HG03575 (cell line): ENCODE measurements around the gene CSF3R.
"Not testable (repeated sequence)": the region's sequence is repeated elsewhere in the genome, so short reads cannot be mapped to it uniquely, and the experiment has no call there.

Experiments
- ATAC-seq: cut with Tn5 transposase; IDR thresholded peaks from one replicate; pipeline ENCODE4 v1.9.1; 2021; ENCODE audit not compliant: unreplicated experiment, insufficient number of reproducible peaks, low FRiP score; ENCODE audit errors: extremely low read depth

Gene CSF3R

DNA sequence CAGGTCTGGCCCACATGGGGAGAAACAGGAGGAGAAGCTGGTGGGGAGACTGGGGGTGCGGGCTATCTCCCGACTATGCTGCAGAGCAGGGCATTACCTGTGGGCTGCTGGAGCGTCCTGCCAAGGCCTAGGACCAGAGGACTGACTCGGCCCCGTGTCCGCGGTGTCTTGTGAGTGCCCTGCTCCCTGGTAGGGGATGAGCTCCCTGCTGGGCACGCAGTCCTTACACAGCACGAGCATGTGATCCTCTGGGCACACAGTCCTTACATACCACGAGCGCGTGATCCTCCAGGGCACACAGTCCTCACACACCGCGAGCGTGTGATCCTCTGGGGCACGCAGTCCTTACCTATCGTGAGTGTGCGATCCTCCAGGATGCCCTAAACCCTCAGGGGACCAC is 31.8 kb upstream of the CSF3R start:
- ATAC-seq, result no peak

GRCh38 chr1:36513676-36514473 is 31.2 kb upstream of the CSF3R start:
- no peak for ATAC-seq

DNA sequence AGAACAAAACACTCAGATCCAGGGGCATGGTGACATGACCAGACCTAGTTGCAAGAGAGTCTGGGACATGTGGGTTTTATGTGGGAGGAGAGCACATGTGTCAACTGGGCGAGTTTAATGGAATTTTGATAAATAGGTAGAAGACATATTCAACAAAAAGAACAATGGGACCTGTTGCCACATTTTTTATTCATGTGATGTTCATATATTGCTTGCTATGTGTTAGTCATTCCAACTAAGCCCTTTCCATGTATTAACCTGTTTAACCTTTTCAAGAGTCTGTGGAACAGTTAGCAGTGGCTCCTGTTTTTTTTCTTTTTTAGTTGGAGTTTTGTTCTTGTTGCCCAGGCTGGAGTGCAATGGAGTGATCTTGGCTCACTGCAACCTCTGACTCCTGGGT is 30.1 kb upstream of the CSF3R start:
- ATAC-seq, result no peak

- no peak for ATAC-seq
Measured at GRCh38 chr1:36511804-36512798, 29.4 kb upstream of the CSF3R start.

GRCh38 chr1:36511220-36511619 is 28.5 kb upstream of the CSF3R start:
- ATAC-seq, result not testable (repeated sequence)

- no peak for ATAC-seq
Measured at GRCh38 chr1:36510418-36510817, 27.7 kb upstream of the CSF3R start.

DNA sequence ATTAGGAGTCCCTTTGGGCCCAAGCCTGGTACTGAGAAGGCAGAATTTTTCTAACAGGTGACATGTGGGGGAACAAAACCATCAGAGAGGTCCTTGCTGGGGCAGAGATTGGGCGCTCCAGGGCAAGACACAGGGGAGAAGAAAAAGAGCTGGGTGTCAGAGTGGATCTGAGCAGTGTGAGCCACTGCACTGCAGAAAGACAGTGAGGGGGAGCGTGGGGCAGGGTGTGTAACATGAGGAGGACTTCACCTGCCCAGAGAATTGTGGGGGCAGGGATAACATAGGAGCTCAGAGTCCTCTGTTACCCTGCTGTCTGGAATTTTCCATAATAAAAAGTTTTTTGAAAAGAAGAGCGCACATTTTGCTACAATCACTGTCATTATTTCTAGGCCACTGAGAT is 25.5 kb upstream of the CSF3R start:
- ATAC-seq, result no peak

GRCh38 chr1:36506276-36506920 is 23.7 kb upstream of the CSF3R start:
- no peak for ATAC-seq

DNA sequence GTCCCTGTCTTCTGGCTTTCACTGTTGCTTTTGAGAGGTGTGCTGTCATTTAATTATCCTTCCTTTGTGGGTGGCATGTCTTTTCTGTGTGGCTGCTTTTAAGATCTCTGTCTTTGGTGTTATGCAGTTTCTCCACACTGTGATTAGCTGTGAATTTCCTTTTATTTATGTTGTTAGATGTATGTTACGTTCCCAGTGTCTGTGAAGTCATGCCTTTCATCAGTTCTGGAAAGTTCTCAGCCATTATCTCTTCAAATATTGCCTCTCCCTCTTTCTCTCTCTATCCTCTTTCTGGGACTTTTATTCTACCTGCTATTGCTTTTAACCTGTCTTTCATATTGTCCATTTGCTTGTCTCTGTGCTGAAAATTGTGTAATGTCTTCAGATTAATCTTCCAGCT is 21.0 kb upstream of the CSF3R start:
- no peak for ATAC-seq

DNA sequence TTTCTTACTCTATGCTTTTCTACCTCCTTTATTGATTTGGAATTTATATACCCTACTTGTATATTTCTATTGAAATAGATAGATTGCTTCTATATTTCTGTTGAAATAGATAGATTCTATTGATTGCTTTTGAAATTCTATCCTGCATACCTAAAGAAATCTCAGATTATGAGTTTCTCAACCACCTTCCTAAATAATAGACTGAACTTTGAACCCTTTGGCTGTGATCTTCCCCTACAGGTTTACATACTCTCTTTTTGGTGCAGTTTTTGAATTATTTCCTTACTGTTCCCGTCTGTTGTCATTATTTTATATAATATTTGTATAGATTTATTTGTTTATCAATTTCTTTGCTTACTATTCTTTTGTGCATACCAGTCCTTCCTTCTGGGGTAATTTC is 20.4 kb upstream of the CSF3R start:
- ATAC-seq, result no peak

DNA sequence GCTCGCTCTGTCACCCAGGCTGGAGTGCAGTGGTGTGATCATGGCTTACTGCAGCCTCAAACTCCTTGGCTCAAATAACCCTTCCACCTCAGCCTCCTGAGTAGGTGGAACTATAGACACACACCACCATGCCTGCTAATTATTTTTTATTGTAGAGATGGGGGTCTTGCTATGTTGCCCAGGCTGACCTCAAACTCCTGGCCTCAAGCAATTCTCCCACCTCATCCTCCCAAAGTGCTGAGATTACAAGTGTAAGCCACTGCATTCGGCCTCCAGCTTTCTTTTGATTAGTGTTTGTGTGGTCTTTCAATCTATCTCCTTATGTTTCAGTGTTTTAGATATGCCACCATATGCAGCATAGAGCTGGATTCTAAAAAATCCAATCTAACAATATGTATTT is 19.9 kb upstream of the CSF3R start:
- no peak for ATAC-seq

DNA sequence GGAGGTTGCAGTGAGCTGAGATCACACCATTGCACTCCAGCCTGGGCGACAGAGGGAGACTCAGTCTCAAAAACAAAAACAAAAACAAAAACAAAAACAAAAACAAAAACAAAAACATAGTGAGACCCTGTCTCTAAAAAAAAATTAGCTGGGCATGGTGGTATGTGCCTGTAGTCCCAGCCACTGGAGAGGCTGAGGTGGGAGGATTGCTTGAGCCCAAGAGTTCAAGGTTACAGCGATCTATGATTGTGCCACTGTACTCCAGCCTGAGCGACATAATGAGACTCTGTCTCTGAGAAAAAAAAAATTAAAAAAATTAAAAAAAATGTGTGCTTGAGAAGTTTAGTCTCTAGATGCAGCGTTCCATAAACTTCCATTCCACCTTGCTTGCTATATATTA is 19.2 kb upstream of the CSF3R start:
- not testable (repeated sequence) for ATAC-seq

DNA sequence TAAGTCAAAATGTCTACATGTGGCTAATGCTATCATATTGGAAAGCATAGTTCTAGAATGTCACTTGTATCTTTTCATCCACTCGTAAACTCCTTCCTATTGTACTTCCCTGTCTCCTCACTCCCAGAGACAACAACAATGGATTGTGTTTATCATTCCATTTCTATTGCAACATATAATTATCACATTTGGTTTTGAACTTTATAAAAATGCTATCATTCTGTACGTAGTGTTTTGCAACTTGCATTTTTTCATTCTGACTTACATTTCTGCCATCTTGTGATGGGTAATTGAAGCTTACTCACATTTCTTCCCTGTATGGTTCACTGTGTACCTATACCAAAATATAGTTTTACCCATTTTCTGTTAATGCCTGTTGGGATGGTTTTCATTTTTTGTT is 14.5 kb upstream of the CSF3R start:
- no peak for ATAC-seq

- ATAC-seq, result no peak
Measured at GRCh38 chr1:36494971-36495370, 12.3 kb upstream of the CSF3R start.

DNA sequence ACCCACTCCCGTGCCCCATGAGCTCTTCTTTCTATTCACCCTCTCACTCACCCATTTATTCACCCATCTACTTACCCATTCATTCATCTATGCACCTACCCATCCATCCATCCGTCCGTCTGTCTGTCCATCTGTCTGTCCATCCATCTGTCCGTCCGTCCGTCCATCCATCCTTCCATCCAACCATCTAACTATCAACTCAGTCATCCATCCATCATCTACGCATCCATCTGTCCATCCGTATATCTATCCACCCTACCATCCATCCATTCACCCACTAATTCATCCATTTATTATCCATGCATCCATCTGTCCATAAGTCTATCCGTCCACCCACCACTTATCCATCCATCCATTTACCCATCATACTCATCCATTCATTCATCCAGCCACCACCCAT is 10.8 kb upstream of the CSF3R start:
- ATAC-seq, result no peak

DNA sequence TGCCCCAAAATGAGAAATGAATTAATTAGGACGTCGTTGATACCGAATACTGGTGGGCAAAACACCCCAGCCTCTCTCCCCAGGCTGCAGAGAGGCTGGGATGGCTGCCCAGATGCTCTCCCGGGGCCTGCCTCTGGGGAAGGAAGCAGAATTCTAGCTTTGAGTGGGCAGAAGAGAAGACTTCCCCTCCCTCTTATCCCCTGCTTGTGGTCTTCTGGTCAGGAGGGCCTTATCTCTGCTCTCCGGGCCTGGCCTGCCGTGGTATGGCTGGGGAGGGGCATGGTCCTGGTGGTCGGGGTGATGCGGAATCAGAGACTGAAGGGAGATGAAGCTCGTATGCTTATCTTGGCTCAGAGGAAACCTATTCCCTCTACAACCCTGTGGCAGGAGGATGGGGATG is 9.8 kb upstream of the CSF3R start:
- no peak for ATAC-seq

- not testable (repeated sequence) for ATAC-seq
Measured at GRCh38 chr1:36489258-36490051, 6.7 kb upstream of the CSF3R start.

DNA sequence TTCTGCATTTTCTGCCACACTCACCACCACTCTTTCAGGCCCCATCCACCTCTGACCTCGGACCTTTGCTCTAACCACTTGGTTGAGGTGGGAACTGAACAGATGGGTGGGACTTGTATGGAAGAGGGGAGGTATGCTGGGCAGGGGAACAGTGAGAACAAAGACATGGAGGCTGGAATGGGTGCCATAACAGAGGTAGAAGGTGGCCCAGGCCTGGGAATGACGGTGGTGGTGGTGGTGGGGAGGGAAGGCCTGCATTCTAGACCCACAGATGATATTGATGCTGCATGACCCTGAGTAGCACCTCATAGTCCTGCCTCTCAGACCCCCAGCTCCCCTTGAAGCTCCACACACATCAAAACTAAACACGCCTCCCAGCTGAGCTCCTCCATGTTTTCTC is 5.2 kb upstream of the CSF3R start:
- no peak for ATAC-seq

DNA sequence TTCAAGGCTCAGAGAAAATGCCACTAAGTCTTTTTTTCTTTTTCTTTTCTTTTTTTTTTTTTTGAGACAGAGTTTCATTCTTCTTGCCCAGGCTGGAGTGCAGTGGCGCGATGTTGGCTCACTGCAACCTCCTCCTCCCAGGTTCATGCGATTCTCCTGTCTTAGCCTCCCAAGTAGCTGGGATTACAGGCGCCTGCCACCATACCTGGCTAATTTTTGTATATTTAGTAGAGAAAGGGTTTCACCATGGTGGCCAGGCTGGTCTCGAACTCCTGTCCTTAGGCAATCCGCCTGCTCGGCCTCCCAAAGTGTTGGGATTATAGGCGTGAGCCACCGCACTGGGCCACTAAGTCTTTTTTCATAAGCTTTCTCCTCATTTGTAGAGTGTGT is 4.6 kb upstream of the CSF3R start:
- ATAC-seq, result not testable (repeated sequence)
